Body of pancreas (tissue), 4 donors: ENCODE measurements around the gene CDC123. TPM values are rescaled to one million over a fixed set of nuclear protein-coding genes. Genes with fewer than 3 reads are reported as not detected.
A peak's percentile ranks its signal among the peaks of the same experiment; 100 is the strongest.

Experiments used
- ATAC-seq: fragments of 150-250 bp; one replicate; pipeline ENCODE4 v1.9.1; 2016
- DNase-seq, 4 donors: peaks; one replicate each; pipeline ENCODE4 v3.0.0-alpha.2; 2019
- H3K27ac ChIP-seq, 4 donors: fragments of 200-600 bp; sonication (generic); 1 replicate in 3 of 4; 2 replicates in 1 of 4; pipeline versions ENCODE4 v1.5.1 to v1.6.1; 2016 to 2019; ENCODE audit warnings: mild to moderate bottlenecking in 1 of 4, mixed read lengths in 1 of 4, moderate library complexity in 1 of 4
- H3K27me3 ChIP-seq, 2 donors: fragments of 200-600 bp; sonication (generic); one replicate each; pipeline ENCODE4 v1.6.0; 2016; ENCODE audit warnings: mild to moderate bottlenecking in 1 of 2
- H3K36me3 ChIP-seq, 2 donors: fragments of 200-600 bp; sonication (generic); replicated peaks in 1 of 2; 2 replicates each; pipeline ENCODE4 v1.5.1; 2016; ENCODE audit warnings: low read depth in 2 of 2; ENCODE audit not compliant: insufficient read depth in 1 of 2
- H3K4me1 ChIP-seq: fragments of 200-600 bp; sonication (generic); one replicate; pipeline ENCODE4 v1.6.0; 2016
- H3K4me3 ChIP-seq, 2 donors: fragments of 200-600 bp; sonication (generic); 1 replicate in 1 of 2; 2 replicates in 1 of 2; pipeline ENCODE4 v1.5.1; 2016 to 2019
- H3K9me3 ChIP-seq, 3 donors: fragments of 200-600 bp; sonication (generic); 1 replicate in 2 of 3; 2 replicates in 1 of 3; pipeline ENCODE4 v1.5.1; 2016
- POLR2A ChIP-seq, 3 donors: fragments of 450-650 bp; IDR thresholded peaks; one replicate each; pipeline ENCODE4 v1.6.1; 2016; ENCODE audit warnings: antibody characterized with exemption in 3 of 3, mild to moderate bottlenecking in 2 of 3
- WGBS, 2 donors: methylation state at CpG; one replicate each; pipeline ENCODE4 v1.1.5; 2017; 5-methylcytosine and 5-hydroxymethylcytosine counted together
- intact Hi-C: fragments of 100-400 bp; cut with DNase I; formaldehyde crosslinking; loops from one replicate; pipeline ENCODE4 v1.15.1; 2023
- total RNA-seq, 2 donors: library from RNA; depleted of rRNA; stranded (reverse); fragments of >200 nt; gene quantifications; one replicate each; pipeline ENCODE4 v1.1.0, GENCODE V29; 2016
- TF ChIP-seq, protein P1 (sequence below), 7 experiments: fragments of 450-650 bp in 4 of 7; fragments of 200-600 bp in 3 of 7; sonication (generic) in 3 of 7; IDR thresholded peaks; one replicate each; pipeline ENCODE4 v1.5.1; 2016 to 2019; ENCODE audit warnings: antibody characterized with exemption in 7 of 7

The CDC123 gene
- total RNA-seq, 2 donors from 2014 or later, result 28.3 to 38.2 TPM

DNA sequence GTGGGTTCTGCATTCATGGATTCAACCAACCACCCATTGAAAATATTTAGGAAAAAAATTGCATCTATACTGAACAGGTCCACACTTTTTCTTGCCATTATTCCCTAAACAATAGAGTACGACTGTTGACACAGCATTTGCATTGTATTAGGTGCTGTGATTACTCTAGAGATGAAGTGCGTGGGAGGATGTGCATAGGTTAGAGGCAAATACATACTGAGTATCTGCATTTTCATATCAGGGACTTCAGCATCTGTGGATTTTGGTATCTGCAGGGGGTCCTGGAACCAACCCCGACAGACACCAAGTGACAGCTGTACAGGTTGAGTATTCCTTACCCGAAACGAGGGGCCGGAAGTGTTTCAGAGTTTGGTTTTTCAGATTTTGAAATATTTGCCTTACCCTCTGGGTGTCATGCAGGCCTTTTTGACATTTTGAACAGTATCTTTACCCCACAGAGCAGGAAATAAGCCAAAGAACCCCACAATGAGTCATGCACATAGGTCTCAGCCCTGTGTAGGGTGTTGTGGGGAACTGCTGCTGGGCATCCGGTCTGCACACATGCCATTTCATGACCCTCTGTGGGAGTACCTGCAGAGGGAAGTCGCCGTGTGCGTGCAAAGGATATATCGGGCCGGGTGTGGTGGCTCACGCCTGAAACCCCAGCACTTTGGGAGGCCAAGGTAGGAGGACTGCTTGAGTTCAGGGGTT, 14.8 kb upstream of the CDC123 start:
- H3K27ac ChIP-seq, result no peak overlapping the region
- intact Hi-C loops, result no loop called here
- no peaks in the 10 kb centered on the region for H3K9me3 ChIP-seq
- H3K36me3 ChIP-seq, result peaks cover 0 to 9% of the 10 kb centered on the region in 2 donors
- ATAC-seq (no peak), DNase-seq (peak in 1 of 4 donors; percentile 44)
- no peaks in the 10 kb centered on the region for H3K4me1 ChIP-seq
- 71 to 92% methylated on average over 12 to 13 of the region's 13 CpGs for WGBS, 2 donors
- TF ChIP-seq, protein P1, sequence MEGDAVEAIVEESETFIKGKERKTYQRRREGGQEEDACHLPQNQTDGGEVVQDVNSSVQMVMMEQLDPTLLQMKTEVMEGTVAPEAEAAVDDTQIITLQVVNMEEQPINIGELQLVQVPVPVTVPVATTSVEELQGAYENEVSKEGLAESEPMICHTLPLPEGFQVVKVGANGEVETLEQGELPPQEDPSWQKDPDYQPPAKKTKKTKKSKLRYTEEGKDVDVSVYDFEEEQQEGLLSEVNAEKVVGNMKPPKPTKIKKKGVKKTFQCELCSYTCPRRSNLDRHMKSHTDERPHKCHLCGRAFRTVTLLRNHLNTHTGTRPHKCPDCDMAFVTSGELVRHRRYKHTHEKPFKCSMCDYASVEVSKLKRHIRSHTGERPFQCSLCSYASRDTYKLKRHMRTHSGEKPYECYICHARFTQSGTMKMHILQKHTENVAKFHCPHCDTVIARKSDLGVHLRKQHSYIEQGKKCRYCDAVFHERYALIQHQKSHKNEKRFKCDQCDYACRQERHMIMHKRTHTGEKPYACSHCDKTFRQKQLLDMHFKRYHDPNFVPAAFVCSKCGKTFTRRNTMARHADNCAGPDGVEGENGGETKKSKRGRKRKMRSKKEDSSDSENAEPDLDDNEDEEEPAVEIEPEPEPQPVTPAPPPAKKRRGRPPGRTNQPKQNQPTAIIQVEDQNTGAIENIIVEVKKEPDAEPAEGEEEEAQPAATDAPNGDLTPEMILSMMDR (IDR thresholded peaks at IDR 0.05), result no peak
- no peak for TF ChIP-seq POLR2A (IDR thresholded peaks at IDR 0.05)
- no peak overlapping the region for H3K4me3 ChIP-seq
- H3K27me3 ChIP-seq, result no peaks in the 10 kb centered on the region

DNA sequence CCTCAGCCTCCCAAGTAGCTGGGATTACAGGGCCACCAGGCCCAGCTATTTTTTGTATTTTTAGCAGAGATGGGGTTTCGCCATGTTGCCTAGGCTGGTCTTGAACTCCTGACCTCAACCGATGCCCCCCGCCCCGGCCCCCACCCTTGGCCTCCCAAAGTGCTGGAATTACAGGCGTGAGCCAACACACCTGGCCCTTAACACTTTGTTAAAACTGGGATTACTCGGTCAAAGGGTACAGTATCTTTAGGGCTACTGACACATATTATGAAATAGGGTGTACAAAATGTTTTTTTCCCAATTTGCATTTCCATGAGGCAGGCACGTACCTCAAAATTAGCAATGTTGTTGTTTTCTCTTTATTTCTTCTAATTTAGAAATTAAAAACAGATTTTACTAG, 11.8 kb upstream of the CDC123 start:
- ATAC-seq (no peak), DNase-seq (no peak)
- Histone ChIP-seq H3K4me3 (no peak overlapping the region), H3K4me1 (no peaks in the 10 kb centered on the region), H3K36me3 (peaks cover 0 to 5% of the 10 kb centered on the region in 2 donors), H3K9me3 (no peaks in the 10 kb centered on the region), H3K27ac (no peak overlapping the region), H3K27me3 (no peaks in the 10 kb centered on the region)
- WGBS, 2 donors, result 88 to 91% methylated on average over 6 to 7 of the region's 7 CpGs
- TF ChIP-seq POLR2A (IDR thresholded peaks at IDR 0.05), result no peak
- TF ChIP-seq, protein P1 (IDR thresholded peaks at IDR 0.05), result no peak
- intact Hi-C loops, result no loop called here

DNA sequence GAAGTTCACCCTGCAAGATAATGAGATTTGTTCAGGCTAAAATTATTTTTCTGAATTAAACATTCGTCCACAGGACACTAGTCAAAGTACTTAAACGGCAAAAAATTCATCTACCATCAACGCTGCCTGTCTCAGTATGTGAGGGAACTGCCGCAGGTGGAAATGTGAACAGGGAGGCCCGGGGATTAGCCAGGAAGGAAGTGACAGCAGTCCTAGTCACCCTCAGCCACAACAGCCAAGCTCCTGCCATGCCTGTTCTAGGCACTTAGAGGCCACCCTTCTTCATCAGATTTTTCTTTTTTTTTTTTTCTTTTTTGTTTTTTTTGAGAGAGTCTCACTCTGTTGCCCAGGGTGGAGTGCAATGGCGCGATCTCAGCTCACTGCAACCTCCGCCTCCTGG, 9.7 kb upstream of the CDC123 start:
- Histone ChIP-seq H3K36me3 (peaks cover 0 to 5% of the 10 kb centered on the region in 2 donors), H3K27me3 (no peaks in the 10 kb centered on the region), H3K27ac (no peak overlapping the region), H3K4me3 (no peak overlapping the region), H3K9me3 (no peaks in the 10 kb centered on the region), H3K4me1 (no peaks in the 10 kb centered on the region)
- TF ChIP-seq, protein P1 (IDR thresholded peaks at IDR 0.05), result no peak
- TF ChIP-seq POLR2A (IDR thresholded peaks at IDR 0.05), result no peak
- intact Hi-C loops, result no loop called here
- WGBS, 2 donors, result 69 to 95% methylated on average over 7 to 8 of the region's 8 CpGs
- no peak for DNase-seq
- ATAC-seq, result no peak

- peaks cover 0 to 5% of the 10 kb centered on the region in 2 donors for H3K36me3 ChIP-seq
- H3K27me3 ChIP-seq, result no peaks in the 10 kb centered on the region
- no peaks in the 10 kb centered on the region for H3K4me1 ChIP-seq
- no peak overlapping the region for H3K4me3 ChIP-seq
- no peak overlapping the region for H3K27ac ChIP-seq
- DNase-seq (no peak), ATAC-seq (no peak)
- no peaks in the 10 kb centered on the region for H3K9me3 ChIP-seq
- intact Hi-C loops, result no loop called here
- WGBS, 2 donors, result 76 to 91% methylated on average over 5 of the region's 5 CpGs
- no peak for TF ChIP-seq POLR2A (IDR thresholded peaks at IDR 0.05)
- TF ChIP-seq, protein P1 (IDR thresholded peaks at IDR 0.05), result no peak
Observed at GRCh38 chr10:12187321-12187905, 8.6 kb upstream of the CDC123 start.
